GDM1 (cell line): ENCODE results near the gene FREM1.

Experiments
- DNase-seq: peaks from one replicate; lab custom pipeline; 2025; lab: John Stamatoyannopoulos, UW

The FREM1 gene

DNA sequence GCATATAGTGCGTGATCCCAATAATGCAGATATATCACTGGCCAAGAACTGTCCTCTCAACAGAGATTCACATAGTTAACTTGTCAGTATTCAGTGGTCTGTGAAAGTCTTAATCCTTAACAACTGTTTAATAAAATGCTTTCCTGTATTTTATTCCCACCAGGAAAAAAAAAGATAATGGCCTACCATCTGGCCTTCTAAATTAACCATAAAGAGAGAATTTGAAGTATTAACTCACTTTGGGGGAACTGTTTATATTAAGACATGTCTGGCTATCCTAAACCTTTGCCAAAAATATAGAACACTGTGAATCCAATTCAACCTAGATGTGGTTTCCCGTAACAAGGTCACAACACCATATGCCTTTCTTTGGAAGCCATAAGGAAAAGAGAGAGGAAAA lies 818 bp upstream of the FREM1 start:
- DNase-seq = no peak

DNA sequence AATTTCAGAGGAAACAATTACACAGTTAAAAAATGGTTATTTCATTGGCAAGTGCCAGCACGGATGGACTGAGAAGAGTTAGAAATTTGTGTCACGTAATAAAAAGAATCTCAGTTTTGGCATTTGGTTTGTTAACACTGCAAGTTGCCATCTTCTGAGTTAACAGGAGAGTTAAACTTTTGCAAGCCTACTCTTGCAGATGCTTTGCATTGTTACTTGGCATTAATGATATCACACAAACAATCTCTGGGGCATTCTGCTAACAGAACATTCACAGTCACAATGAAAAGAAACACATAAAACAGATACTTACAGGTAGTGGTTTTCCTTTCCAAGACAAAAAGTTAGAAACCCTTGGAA lies 647 bp downstream of the FREM1 start:
- DNase-seq = no peak

DNA sequence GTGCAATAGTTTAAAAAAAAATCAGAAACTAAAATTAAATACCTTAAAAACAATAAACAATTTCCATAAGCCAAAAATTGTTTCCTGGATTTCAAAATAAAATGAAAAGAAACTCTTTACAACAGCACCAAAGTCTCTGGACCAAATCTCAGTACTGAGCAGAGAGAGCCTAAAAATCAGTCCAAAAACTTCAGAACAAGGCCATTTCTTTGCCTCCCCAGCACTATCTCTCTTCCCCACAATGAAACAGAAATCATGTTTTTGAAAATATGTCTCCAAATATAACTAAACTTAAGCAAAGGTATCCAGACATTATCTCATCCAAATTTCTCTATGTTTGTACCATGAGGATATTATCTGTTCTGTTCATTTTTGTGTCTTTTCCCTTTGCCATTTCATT lies 1.0 kb downstream of the FREM1 start:
- DNase-seq = no peak

DNA sequence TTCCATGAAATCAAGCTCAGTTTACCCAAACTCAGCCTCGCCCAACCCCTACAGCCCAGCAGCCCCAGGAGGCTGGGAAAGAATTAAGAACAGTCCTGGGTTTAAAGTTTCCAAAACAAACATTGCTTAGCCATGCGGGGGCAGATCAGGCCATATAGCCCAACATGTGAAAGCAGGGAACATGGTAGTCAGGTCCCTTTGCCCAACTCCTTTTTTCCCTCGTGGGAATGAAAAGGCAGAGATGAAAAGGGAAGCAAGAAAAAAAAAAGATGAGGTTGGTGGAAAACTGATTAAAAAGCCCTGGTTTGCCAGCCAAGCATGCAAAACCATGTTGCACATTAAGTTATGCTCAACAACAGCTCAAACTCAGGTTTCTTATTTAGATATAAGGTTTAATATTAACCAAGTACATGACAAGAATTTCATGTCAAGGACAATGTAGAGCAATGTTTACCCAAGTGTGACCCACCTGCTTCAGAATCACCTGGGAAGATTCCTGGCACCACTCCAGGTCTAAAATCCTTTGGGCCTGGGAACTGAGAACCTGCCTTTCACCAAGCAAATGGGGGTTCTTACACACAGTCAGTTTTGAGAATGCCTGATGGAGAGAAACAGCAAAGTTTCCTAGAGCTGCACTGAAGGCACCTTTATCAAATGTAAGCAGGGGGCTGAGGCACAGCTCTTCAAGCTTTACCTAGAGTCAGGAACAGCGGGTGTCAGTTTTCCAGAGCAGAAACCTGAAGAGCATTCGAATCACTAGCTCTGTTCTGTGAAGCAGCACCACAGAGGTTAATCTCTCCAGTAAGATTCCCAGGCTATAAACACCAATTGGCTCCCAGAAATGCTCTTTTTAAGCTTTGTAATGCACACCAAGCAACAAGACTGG lies 1.7 kb downstream of the FREM1 start:
- no peak for DNase-seq

DNA sequence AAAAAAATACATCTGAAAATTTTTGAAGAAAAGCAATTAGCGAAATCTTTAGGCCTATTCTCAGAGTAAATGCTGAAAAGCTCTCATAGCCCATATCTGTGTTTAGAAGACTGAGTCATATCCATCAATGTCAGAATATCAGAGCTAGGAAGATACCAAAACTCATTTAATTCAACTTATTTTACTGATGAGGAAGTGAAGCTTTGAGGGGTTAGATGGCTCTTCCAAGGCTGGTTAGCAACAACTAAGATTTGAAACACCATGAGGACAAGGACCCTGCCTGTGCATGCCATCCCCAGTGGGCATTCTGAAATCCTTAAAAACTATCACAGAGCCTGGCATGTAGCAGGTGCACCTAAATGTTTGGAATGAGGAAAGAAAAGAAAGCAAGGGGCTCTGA lies 2.5 kb downstream of the FREM1 start:
- no peak for DNase-seq

DNA sequence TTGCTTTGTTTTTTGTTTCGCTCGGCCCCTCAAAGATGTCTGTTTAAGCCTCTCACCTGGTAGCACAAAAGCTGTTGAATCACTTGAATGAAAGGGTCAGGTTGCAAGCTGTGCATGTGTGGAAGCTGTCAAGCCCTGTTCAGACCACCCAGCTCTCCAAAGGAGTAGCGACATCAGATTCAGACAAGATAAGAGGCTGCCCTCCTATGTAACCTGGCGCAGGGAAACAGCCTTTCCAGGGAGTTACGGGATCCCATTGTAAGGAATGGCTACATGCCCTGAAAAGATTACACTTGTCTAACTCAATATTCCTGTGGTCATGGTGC lies 2.9 kb downstream of the FREM1 start:
- DNase-seq = no peak

DNA sequence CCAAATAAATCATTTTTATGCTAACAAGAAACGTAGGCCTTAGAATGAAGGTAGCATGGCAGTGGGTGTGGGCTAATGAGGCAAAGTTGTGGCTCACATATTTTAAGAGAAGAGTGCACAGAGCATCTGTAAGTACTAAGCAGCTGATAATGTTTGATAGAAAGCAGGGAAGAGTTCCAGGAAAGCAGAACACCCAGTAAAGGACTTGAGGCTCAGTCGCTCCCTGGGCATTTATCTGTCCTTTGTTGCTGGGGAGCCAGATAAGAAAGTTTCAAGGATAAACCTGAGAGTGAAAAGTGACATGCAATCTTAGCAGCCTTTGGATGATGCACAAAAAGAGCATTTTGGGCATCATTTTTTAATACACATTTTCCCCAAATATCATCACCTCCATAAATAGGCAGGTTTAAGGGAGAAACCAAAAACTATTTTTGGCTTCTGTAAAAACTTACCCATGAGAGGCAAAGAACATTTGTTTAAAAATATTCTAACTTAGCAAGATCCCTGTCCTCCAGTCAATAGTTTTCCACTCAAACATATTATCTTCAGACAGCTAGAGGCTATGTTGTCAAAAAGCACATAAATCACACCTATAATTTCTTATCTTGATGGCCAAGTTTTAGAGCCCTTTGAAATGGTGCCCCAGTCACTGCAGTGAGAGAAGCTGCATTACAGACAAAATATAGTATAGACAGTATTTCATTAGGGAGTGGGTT lies 3.4 kb downstream of the FREM1 start:
- DNase-seq = no peak

DNA sequence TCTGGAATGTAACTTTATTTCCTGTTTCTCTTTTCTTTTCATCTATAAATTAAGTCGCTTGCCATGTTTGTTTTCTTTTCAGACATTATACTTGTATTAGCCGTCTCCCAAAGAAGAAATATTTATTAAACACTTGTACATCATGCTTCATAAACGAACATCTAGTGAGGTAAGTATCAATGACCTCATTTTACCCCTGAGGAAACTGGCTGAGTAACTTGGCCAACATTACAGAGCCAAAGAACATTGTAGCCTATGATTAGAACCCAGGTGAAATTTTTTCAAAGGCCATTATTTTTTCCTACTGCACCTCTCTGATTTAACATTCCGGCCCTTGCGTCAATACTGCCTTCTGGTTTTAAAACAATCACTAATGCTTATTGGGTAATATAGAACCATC lies 4.2 kb downstream of the FREM1 start:
- DNase-seq = no peak

DNA sequence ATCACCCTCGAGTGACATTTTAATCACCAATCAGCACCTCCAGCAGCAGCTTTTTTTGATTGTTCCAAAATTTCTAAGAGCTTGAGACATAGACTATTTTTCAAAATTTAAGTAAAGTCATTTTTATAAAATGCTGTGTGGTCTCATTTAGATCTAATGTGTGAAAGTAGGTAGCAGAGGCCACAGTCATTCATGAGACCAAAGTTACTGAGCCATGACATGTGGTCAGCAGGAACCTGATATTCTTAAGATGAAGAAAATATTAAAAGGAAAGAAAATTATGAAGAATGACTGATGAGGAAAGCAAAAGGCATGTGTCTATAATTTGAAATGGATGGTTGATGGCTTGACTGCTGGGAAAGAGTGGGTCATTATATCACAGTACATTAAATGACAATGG lies 7.2 kb downstream of the FREM1 start:
- DNase-seq = no peak

DNA sequence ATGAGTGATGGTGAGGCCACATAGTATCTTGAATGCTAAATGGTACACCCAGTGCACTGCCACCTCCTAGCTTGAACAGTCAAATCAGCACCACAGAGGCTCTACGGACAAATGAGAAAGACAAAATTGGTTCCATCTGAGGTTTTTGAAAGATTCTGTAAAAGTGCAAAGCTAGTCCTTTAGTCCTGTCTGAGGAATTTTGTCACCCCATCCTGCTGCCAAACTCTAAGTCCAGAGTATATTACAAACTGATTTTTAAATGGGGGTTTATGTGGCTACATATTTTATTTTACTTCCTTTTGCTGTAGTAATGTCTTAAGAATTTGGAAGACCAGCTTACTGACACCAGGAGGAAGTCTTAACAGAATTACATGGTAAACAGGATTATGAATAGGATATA lies 7.7 kb downstream of the FREM1 start:
- DNase-seq = no peak

DNA sequence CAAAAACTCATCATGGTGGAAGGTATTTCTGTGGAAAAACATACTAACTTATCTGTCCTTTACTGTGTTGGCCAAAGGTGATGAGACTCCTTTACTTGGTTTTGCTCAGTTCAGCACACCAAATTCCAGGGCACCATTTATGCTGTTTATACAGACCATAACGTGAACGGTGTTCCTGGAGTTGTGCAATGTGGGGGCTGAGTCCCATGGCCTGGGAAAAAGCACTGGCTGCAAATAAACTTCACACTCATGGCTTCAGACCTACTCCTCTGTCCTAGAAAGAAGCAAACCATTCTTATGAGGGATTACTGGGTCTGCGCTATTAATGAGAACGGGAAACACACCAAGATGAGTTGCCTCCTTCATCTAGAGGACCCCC lies 10.4 kb downstream of the FREM1 start:
- no peak for DNase-seq

DNA sequence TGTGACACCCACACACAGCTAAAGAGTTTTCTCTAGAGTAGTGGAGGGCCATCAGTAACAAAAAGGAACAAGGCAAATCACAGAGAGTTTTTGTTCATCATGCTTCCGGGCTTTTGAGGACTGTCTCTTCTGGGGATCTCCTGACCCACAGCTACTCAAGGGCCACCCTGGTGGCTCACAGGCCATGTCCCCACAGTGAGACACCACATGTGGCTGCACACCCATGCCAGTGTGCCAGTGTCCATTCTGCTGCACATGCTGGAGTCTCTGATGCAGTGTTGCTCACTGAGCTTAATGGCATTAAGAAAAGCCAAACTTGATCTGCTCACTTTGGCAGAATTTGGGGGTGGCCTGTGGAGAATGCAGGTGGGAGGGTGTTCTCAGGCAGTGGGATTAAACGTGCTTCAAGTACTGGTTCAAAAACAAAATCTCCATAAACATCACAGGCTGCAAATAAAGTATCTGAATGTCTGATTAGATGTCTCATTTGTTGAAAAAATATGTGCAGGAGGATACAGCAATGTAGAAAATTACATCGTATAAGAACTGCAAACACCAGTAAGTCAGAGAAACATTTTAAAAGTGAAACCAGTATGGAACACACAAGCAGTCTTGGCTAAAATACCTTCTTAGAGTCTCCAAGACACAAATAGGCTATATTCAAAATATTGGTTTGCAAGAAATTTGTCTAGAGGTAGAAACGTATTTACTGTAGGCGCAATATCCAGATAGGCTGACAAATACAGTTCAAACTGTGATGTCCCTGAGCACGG lies 11.0 kb downstream of the FREM1 start:
- DNase-seq = no peak

DNA sequence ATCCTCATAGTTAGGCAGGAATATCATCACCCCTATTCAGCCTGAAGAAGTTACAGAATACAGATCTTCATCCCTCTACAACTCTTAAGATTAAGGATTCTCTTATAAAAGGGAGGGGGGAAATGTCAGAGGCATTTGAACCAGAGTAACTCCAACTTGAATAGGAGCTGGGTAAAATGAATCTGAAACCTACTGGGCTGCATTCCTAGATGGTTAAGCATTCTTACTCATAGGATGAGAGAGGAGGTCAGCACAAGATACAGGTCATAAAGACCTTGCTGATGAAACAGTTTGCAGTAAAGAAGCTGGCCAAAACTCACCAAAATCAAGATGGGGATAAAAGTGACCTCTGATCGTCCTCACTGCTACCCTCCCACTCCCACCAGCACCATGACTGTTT lies 14.4 kb downstream of the FREM1 start:
- no peak for DNase-seq

DNA sequence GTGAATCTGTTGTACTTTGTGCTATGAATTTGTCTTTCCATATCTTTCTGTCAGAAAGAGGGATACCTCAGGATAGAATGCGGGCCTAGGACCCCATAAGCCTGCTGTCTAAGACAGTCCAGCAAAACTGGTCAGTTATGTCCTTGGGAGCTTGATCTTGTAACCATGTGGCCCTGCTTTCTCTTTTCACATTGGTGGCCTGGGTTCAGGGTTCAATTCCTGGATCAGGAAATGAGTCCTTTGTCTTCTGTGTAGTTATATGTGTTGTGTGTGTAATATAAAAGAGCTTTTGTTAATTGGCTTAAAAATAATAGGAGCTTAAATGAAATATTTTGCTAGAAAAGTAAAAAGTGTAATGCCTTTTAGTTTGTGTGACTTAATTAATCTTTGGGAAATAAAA lies 16.9 kb downstream of the FREM1 start:
- DNase-seq = no peak

DNA sequence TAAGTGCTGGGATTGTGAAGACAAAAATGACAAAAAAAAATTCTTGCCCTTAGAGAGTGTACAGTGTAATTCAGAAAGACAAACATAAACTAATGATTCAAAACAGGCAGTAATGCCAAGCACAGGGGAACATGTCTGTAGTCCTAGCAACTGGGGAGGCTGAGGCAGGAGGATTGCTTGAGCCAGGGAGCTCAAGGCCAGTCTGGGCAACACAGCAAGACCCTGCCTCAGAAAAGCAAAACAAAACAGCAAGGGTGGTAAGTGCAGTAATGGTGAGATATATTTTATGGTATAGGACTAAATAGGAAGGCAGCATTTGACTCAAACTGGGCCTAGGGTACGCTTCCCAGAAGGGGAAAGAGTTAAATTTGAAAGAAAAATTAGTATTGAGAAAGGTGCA lies 18.9 kb downstream of the FREM1 start:
- DNase-seq = no peak

DNA sequence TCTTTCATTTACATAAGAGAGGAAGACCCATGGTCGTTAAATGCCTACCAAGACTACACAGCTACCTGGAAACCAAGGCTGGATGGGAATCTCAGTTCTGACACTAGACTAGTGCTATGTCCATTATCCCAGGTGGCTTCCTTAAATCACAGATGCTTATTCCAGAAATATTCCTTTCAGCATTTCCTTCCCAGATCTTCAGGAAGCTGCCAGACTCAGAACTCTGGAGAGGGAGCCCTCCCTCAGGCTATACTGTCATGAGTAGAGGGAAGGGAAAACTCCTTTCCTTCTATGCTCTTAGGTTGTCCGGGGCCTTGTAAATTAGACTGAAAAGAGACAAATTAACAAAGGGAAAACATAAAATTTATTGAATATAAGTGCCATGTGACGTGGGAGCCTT lies 20.8 kb downstream of the FREM1 start:
- no peak for DNase-seq

DNA sequence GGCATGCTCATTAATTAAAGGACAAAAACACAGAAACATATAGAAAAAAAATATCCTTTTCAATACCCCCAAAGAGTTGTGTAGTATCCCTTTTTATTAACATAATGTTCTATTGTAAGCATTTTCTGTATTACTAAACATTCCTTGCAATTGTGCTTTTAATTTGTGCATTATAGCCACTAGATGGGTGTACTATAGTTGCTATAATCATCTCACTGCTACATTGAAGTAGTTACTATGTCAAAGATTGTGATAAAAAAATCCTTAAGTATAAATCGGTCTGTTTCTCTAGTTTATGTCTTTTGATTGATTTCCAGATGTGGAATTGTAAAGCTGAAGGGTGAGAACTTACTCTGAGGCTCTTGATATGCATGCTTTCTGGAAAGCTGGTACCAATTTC lies 21.4 kb downstream of the FREM1 start:
- no peak for DNase-seq

DNA sequence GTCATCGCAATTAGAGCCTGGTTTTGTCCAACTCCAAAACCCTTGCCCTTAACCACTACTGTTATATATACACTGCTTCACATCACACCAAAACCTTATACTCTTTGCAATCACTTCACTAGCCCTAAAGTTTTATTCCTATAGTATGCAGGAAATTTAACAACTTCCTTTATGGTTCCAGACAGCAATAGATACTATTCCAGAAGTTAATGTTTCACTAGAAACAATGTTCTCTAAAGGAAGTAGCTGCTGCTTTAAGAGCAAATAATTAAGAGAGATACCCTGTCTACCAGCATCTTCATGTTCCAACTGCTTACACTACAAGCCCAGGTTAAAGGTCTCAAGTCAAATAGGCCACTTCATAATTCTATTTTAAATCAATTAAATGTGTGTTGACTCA lies 22.0 kb downstream of the FREM1 start:
- no peak for DNase-seq

DNA sequence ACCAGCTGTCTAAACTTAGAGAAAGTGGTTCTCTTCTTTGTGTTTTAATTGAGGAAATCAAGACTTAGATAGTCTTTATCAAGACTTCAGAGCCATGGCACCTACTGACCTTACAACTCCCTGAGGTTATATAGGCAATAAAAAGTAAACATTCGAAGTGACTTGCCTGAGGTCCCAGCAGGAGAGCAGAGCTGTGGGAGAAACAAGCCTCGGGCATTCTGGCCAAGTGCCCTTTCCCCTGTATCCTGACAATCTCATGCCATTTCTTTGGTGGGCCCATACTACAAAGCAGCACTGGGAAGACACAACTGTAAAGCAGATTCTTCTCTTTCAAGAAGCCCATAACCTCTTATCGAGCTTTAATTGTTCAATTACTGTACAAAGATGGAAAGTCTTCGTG lies 23.1 kb downstream of the FREM1 start:
- DNase-seq = no peak

DNA sequence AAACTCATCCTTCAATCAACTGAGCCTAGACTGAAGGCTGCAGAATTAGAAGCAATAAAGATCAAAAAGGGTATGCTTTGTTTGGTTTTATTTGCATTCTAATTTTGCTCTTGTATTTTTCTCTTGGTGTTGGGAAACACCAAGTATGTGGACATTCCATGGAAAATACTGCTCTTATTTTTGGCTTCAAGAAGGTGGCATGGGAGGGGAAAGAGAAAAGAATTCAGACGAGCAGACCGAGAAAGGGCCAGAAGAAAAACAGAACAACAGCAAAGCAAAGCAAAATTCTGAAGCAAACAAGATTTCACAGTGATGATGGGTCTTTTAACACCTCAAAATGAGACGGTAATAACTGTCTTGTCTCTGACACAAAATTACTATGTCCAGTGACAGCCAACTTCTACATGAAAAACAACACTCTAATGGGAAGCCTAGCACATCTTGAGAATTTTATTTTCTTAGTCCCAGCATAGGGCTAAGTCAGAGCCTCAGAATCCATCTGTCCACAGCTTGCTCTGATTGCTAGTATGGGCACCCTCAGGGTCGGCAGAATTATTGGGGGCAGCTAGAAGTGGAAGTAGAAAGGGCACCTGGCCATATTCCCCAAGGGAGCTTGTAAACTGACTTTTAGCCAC lies 26.8 kb downstream of the FREM1 start:
- no peak for DNase-seq

DNA sequence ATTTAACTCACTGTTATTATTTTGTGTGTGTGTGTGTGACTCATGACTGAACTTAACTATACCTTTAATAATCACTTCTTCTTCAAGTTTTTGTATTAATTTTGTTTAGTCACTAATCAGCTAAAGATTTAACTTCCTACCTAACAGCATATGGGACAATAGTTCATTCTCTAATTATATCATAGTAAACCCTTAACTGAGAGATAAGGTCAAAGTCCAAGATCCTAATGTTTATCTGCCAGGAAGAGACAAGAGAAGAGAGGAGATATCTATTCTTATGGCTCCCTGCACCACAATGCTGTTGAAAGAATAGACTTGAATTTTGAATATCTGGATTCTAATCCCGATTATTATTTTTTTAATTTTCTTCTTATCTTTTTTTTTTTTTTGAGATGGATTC lies 28.1 kb downstream of the FREM1 start:
- no peak for DNase-seq

DNA sequence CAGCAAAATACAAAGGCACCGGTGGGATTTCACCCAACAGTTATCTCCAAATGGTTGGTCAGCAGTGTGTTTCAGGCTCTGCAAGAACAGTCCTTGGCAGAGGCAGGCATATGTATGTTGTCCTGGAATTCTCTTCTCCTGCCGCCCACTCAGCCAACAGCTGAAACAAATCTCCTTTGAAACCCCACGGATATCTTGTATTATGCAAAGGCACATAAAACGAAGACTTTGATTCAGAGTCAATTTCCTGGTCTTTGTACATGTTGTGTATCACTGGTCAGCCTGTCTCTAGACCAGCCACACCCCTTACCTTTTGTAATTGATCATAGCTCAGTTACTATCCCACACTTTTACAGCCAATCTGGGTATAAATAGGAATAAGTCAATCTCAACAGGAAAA lies 29.2 kb downstream of the FREM1 start:
- no peak for DNase-seq

DNA sequence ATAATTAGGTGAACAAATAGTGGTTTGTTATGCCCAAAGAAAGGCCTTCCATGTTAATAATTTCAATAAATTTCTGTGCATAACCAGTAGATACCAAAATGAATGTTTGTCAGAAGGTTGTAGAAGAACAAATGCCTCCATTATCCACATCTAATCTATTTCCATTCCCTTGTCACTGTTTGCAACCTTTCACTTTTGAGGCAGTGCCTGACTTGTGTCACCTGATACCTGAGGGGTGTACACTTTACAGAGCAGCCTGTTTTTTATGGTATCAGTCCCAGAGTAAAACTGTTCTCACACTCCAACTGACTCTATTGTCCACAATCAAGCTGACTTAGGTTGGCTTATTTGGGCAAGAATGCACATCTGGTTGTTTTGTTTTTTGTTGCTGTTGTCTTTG lies 40.1 kb downstream of the FREM1 start:
- DNase-seq = no peak
